ENCODE results near the gene TTC34.

The TTC34 gene

GRCh38 chr1:2830761-2831425, 29.4 kb upstream of the TTC34 start:
- no peak for DNase-seq (ENCODE audit: low spot score)

GRCh38 chr1:2829846-2830615, 28.5 kb upstream of the TTC34 start:
- no peak for DNase-seq (ENCODE audit: low spot score)

DNA sequence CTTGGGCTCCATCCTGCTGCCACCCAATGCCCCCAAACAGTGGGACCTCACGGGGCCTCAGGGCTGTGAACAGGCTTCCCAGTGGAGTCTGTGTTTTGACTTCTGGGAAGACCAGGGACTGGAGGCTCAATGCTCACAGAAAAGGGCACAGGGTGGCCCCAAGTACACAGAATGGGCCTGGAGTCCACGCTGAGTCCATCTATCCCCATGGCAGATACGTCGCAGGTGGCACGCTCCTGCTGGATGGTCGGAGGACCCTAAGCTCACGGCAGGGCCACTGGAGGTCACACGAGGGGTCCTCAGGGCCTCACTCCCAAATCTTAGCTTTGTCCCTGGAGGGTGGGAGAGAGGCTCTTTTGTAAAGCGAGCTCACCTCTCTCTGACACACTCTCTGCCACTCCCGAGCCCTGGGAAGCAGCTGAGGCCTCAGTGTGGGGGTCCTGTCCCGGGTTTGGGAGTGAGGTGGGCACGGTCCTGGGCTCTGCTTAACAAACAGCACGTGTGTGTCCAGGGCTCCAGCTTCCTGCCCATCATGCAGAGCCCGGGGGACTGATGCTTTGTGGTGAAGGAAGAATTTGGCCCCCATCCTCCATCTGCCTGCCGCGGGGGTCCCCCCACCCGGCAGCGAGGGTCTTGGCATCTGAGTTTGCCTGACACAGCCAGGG, 27.2 kb upstream of the TTC34 start:
- no peak for DNase-seq (ENCODE audit: low spot score)

- no peak for DNase-seq (ENCODE audit: low spot score)
These were observed 25.3 kb upstream of the TTC34 start for GRCh38 chr1:2826736-2827292.

GRCh38 chr1:2826316-2826715, 24.8 kb upstream of the TTC34 start:
- no peak for DNase-seq (ENCODE audit: low spot score)

DNA sequence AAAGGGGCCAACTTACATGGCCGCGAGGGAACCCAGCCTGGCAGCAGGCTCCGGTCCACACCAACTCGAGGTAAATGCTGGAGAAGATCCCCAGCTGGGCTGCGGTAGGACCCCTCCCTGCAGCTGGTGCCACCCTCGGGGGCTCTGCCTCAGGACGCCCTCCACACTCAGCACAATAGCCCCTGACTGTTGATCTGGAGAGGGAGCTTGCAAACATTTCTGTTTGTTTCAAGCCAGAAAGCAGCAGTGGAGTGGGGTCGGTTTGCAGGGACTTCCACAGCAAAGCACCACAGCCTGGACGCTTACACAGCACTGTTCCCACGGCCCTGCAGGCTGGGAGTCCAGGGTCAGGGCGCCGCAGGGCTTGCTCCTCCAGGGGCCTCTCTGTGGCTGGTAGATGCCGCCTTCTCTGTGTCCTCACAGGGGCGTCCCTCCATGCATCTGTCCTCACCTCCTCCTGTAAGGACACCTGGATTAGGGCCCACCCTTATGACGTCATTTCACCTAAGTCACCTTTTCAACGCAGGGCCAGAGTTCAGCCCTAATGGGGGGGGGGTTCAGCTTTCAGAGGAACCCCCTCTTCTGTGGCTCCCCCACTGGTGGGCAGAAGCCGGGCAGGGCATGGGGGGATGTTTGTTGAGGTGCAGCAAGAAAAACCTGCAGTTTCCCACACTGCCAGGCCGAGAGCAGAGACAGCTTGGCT, 24.1 kb upstream of the TTC34 start:
- DNase-seq (ENCODE audit: low spot score) = no peak

DNA sequence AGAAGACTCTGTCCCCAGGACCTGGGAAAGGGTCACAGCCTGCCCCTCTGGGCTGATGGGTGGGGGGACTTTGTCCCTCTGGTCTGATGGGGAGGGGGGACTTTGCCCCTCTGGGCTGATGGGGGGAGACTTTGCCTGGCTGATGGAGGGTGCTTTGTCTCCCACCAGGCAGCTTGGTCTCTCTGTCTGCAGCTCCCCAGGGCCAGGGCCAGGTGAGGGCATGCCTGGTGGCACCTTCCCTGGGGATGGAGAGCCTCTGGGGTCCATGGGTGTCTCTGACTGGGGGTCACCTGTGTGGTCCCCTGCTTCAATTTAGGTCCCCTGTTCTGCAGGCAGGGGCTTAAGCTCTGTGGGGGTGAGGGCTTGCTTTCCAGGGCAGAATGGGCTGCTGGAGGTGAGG, 23.5 kb upstream of the TTC34 start:
- no peak for DNase-seq (ENCODE audit: low spot score)

- no peak for DNase-seq (ENCODE audit: low spot score)
These were observed 22.6 kb upstream of the TTC34 start for GRCh38 chr1:2823921-2824610.

- DNase-seq (ENCODE audit: low spot score) = no peak
These were observed 21.2 kb upstream of the TTC34 start for GRCh38 chr1:2822621-2823145.

DNA sequence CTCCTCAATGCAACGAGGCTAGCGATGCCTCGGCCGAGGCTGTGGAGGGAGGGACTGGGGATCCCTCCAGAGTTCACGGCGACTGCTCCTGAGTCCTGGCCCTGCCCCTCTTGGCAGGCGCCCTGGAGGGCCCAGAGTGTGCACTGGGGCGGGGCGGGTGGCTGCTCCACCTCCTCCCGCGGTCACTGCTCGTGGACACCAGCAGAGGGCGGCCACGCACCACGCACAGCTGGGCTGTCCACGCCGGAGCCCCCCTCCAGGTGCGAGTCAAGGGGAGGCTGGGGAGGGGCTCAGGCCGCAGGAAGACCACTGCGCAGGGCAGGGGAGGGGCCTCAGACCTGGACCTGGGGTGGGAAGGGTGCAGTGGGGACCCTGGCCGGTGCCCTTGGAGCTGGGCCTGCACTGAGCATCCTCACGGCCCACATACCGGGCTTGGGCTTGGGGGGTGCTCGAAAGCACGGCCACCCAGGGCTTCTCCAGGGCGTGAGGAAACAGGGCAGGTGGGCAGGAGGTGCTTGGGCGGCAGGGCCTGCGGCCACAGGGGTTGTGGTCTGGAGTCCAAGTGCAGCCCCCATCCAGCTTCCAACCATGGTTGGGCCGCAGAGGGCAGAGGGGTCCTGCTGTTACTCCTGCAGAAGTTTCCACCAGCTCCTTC, 20.6 kb upstream of the TTC34 start:
- DNase-seq (ENCODE audit: low spot score) = peak; percentile 6

DNA sequence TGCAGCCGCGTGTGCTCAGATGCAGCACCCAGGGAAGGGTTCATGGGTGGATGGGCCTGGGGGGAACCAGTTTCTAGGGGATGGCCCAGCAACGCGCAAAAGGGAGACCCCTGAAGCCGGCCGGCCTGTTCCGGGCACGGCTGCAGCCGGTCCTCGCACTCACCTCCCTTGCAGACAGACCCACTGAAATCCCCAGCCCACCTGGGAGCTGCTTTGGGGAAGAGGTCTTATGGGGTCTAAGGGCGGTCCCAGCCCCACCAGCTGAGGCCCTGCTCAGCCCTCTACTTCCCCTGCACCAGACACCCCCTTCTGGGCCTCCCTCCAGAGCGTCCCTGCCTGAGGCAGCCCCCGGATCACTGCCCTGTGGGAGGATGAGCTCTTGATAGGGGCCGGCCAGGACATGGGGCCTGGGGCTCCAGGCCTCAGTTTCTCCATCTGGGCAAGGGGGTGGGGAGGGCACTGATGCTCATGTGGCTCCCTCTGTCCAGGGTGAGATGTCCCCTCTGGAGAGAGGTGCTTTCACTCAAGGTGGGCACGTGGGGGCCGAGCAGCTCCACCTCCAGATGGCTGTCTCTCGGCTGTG, 20.0 kb upstream of the TTC34 start:
- no peak for DNase-seq (ENCODE audit: low spot score)

GRCh38 chr1:2820731-2821372, 19.4 kb upstream of the TTC34 start:
- DNase-seq (ENCODE audit: low spot score) = no peak

- DNase-seq (ENCODE audit: low spot score) = no peak
These were observed 18.6 kb upstream of the TTC34 start for GRCh38 chr1:2819831-2820730.

DNA sequence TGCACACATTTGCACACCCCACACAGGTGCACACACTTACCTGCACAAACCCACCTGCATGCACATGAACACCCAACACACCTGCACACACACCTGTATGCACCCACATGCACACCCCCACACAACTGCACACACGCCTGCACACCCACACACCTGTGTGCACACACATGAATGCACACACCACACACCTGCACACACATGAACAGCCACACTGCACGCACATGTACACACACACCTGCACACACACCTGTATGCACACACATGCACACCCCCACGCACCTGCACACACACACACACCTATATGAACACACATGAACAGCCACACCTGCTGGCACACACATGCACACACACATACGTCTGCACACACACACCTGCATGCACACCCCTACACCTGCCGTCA, 17.9 kb upstream of the TTC34 start:
- DNase-seq (ENCODE audit: low spot score) = no peak

GRCh38 chr1:2817784-2818564, 16.5 kb upstream of the TTC34 start:
- DNase-seq (ENCODE audit: low spot score) = no peak

DNA sequence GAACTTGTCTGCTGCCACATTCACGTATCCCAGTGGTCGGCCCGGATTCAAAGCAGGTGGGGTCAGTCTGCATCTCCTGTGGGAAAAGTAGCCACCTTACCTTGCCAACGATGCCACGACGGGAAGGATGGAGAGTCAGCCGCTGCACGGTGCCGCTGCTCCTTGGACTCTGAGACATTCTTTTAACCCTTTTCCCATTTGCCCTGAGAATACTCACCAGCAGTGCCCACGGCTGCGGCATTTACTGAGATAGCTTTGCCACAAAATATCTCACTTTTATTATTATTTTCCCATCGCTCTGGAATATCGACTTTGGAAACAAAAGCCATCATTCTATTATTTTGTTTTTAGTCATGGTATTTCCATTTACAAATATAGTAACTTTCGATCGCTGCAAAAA, 15.3 kb upstream of the TTC34 start:
- DNase-seq (ENCODE audit: low spot score) = no peak

GRCh38 chr1:2815551-2815950, 14.1 kb upstream of the TTC34 start:
- no peak for DNase-seq (ENCODE audit: low spot score)

- no peak for DNase-seq (ENCODE audit: low spot score)
These were observed 13.1 kb upstream of the TTC34 start for GRCh38 chr1:2814511-2815075.
